AML-193 (cell line): Measurements from ENCODE around the gene DNAJC3.
"Not testable (repeated sequence)": the region's sequence is repeated elsewhere in the genome, so short reads cannot be mapped to it uniquely, and the experiment has no call there.

Experiments used
- DNase-seq, 2 experiments: peaks; one replicate each; lab custom pipeline; 2025; lab: John Stamatoyannopoulos, UW

Gene DNAJC3

DNA sequence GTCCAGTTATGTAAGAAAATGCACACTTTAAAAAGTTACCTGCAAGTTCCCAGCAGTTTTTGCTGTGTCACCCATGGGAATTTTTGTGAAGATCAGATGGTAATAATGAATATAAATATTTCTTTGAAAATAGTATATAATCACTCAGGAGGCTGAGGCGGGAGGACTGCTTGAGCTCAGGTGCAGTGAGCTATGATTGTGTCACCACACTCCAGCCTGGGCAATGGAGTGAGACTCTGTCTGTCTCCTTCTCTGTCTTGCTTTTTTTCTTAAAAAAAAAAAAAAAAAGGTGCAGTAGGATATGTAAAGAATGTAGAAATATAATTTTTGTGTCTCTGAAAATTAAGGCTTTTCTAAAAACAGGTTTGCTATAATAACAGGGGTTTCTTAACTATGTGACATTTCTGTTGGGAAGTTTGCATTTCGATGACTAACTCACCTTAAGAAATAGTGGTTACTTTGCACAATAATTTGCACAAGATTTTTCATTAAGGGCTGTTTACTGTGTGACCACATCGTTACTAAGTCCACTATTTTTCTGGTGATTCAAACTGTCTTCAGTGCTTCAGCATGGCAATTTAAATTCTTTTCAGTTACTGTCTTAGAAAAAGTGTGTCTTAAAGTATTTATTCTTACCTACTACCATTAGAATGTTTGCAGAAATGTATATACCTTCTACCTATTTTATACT is 37.3 kb downstream of the DNAJC3 start:
- peak; percentile 87 to 89 for DNase-seq

DNA sequence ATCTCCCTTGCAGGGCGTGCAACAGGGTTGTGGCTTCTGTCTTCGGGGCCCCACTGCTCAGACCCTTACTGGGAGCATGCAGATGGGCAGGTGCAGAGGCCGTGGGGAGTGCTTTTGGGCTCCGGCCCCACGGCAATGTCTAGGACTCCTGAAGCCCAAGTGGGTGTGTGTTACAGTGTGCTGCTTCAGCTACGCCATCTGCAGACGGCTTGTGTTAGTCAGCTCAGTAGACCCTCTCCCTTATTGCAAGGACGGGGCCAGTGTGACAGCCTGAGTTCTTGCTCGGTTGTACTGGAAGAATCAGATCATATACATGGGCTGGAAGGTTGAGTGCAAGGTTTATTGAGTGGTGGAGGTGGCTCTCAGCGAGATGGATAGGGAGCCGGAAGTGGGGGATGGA is 39.3 kb downstream of the DNAJC3 start:
- no peak for DNase-seq

DNA sequence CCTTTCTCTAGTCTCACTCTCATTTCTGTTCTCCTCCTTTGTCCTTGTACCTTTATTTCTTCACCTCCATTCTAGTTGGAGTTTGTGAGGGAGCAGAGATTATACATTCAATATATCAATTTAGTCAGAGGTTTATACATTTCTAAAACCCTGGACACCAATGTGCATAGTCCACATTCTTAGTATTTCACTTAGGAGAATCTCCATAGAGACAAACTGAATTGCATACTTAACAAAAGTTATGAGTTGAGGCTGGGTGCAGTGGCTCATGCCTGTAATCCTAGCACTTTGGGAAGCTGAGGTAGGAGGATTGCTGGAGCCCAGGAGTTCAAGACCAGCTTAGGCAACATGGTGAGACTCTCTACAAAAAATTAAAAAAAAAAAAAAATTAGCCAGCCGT is 45.3 kb downstream of the DNAJC3 start:
- DNase-seq = no peak

DNA sequence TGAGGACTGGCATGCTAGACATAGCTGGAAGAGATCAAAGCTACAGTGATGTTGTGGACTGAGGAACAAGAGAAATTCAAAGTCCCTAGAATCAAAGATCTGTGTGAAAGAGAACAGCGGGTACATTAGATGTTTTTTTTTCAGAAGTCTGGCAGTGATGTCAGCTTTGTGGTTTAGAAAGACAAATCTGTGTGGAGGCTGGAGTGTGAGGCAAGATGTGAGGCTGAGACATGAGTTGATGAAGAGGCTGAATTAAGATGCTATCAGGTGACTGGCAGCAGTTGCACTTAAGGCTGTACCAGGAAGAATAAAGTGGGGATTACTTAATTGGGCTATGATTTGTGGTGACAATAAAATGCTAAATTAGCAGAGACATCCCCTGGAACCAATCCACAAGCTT is 46.5 kb downstream of the DNAJC3 start:
- no peak for DNase-seq

DNA sequence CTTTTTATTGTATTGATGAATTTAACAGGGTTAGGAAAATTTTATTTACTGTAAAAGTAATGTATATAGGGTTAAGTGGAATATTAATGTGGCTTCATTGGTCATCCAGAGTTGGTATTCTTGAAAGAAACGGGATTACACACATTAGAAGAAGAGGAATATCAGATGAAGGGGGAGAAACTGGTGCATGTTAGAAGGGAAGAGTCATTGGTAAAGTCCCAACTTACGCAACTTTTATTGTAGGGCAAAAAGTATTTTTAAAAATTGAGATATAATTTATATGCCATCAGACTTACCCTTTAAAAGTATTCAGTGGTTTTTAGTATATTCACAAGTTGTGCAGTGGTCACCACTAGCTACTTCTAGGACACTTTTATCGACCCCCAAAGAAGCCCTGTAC is 47.3 kb downstream of the DNAJC3 start:
- no peak for DNase-seq

DNA sequence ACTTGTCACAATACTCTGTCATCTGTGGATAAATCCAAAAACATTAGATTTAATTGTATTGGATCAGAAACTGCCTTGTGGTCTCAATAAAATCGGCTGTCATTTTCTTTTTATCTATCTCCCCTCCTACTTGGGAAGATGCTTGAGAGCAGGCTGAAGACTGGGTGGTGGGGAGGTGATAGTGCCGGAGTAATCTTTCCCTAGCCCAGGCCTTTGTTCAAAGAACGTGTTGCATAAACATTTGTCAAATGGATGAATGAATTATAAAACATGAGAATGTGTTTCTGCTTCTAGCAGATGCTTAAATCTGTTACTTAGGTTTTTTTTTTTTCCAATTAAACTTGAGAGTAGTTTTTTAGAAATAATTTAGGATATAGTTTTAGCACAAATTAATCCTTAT is 49.9 kb downstream of the DNAJC3 start:
- no peak for DNase-seq

DNA sequence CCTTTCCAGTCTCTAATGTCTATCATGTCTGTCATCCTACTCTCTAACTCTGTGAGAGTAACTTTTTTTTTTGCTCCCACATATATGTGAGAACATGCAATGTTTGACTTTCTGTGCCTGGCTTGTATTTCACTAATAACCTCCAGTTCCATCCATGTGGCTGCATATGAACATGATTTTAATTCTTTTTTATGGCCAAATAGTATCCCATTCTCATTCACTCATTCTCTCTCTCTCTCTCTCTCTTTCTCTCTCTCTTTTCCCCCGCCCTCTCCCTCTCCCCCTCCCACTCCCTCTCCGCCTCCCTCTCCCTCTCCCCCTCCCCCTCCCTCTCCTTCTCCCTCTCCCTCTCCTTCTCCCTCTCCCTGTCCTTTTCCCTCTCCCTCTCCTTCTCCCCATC is 52.0 kb downstream of the DNAJC3 start:
- no peak for DNase-seq

DNA sequence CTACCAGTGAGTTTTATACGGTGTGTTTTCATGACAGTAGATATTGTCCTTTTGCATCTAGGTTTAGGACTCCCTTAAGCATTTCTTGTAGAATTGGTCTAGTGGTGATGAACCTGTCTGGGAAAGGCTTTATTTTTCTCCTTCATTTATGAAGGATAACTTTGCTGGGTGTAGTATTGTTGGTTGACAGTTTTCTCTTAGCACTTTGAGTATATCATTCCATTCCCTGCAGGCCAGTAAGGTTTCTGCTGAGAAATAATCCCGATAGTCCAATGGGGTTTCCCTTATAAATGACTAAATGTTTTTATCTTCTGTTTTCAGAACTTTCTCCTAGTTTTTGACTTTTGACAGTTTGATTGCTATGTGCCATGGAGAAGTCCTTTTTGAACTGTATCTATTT is 57.2 kb downstream of the DNAJC3 start:
- no peak for DNase-seq

DNA sequence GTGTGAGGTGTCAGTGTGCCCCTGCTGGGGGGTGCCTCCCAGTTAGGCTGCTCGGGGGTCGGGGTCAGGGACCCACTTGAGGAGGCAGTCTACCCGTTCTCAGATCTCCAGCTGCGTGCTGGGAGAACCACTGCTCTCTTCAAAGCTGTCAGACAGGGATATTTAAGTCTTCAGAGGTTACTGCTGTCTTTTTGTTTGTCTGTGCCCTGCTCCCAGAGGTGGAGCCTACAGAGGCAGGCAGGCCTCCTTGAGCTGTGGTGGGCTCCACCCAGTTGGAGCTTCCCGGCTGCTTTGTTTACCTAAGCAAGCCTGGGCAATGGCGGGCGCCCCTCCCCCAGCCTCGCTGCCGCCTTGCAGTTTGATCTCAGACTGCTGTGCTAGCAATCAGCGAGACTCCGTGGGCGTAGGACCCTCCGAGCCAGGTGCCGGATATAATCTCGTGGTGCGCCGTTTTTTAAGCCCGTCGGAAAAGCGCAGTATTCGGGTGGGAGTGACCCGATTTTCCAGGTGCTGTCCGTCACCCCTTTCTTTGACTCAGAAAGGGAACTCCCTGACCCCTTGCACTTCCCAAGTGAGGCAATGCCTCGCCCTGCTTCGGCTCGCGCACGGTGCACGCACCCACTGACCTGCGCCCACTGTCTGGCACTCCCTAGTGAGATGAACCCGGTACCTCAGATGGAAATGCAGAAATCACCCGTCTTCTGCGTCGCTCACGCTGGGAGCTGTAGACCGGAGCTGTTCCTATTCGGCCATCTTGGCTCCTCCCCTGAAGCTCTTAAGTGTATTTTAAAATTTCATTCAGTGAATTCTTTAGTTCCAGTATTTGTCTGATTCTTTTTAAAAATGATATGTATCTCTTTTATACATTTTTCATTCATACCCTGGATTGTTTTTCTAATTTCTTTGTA is 63.4 kb downstream of the DNAJC3 start:
- DNase-seq = not testable (repeated sequence)

DNA sequence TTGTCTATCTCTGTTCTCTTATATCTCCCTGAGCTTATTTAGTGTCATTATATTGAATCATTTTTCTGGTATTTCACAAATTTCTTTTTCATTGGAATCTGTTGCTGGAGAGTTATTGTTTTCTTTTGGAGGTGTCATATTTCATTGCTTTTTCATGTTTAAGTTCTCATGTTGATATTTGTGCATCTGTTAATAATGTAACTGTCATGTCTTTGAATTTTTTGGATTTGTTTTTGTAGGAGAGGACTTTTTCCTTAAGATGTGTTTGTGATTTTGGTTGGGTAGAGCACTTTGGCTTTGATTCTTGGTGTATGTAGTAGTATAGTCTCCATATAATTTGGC is 64.0 kb downstream of the DNAJC3 start:
- DNase-seq = no peak

DNA sequence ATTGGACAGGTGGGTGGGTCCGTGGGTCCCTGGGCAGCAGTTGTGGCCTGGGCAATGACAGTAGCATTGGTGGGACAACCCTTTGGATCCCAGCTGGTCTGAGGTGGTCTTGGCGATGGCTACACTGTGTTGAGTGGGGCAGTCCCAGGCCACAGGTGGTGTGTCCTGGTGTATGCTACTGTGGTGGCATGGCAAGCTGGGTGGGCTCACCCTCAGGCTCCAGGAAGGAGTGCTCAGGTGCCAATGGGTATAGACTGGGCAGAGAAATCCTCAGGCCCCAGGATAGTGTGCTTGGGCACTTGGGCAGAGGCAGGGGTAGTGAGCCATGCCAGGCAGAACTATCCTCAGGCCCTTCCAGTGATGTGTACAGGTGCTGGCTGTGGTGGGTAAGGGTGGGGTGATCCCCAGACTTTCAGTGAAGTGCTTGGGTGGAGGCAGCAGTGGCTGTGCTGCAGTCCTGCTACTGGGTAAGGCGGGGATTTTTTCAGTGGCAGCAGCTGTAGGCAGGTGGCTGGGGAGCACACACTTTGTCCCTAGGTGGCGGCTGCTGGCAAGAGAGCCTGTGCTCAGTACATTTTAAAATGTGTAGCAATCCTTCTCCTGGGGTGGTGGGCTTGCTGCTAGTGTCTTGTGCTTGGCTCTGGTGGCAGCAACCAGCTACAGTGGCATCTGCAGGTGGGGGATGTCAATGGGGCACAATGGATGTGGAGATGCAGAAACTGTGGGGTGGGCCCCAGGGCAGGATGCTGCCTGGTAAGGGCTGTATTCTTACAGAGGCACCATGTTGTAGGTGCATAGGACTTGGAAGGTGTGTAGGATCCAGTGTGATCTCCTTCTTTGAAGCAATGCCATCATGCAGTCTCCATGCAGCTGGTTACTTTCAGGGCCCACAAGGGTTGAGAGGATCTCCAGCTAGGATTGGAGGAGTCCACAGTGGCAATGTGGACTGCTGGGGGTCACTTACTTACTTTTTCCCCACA is 64.9 kb downstream of the DNAJC3 start:
- DNase-seq = no peak

DNA sequence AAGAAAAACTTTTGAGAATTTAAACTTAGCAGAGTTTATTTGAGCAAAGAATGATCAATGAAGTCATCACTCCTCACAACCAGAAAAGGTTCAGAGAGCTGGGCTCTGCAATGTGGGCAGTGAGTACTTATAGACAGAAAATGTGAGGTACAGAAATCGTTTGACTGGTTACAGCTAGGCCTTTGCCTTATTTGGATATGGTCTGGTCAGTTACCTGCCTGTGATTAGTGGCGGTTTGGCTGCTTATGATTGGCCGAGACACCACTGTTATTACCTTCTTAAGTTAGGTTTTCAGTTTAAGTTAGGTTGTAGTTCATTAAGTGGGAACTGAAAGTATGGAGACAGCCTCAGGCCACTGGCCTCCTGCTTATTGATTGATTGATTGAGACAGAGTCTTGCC is 66.3 kb downstream of the DNAJC3 start:
- no peak for DNase-seq

DNA sequence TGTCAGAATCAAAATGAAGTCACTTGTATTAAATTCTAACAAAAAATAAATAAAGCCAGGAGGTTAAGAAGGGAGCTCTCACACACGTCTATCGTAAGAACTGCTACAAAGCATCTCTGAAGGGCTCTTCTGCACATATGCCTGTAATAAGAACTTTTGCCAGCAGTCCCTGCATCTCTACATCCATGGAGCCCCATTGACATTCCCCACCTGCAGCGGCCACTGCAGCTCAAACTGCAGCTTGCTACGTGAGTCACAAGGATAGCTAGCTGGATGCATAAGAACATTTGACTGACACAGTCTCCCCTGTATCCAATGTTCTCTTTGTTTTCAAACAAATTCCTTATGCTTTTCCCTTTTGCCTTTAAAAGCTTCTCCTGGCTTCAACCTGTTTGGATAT is 68.3 kb downstream of the DNAJC3 start:
- DNase-seq = no peak

DNA sequence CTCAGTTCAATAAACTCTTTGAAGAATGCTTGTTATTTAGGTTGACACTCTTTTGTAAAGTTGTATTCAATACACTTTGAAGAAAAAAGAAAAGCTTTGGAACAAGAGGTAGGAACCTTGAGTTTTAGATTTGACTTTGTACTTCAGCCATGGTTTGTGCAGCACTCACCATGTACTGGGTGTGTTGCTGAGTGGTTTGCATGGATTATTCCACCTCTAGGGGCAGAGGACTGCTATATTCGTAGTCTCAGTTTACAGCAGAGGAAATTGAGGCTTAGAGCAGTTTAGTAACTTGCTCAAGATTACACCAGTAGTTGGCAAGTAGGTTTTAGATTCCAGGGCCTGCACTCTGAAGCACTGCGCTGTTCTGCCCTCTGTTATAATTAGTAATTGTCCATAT is 68.8 kb downstream of the DNAJC3 start:
- no peak for DNase-seq

DNA sequence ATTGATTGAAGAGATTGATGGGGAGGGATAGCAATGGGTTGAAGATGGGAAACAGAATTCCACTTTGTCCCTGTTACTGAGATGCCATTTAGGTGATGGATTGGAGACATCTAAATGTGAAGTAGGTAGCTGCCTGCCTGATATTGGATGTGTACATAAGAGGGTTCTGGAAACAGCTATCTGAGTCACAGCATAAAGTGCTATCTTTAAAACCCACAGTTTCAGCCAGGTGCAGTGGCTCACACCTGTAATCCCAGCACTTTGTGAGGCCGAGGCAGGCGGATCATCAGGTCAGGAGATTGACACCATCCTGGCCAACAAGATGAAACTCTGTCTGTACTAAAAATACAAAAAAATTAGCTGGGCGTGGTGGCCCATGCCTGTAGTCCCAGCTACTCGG is 72.6 kb downstream of the DNAJC3 start:
- no peak for DNase-seq

DNA sequence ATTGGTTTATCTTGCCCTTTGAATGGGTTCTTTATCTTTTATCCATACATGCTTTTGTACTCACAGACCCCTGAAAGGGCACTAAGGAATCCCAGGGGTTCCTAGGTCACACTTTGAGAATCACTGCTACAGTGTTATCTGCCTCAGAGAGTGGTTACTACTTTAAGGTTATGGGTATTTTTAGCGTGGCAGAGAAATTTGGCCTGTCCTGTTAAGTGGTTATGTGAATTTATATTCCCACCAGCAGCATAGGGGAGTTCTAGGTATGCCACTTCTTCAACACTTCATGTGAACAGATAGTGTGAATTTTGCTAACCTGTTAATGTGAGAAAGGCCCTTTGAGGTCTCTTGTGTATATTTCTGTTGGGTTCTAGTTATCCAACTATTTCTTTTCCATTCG is 75.7 kb downstream of the DNAJC3 start:
- no peak for DNase-seq

DNA sequence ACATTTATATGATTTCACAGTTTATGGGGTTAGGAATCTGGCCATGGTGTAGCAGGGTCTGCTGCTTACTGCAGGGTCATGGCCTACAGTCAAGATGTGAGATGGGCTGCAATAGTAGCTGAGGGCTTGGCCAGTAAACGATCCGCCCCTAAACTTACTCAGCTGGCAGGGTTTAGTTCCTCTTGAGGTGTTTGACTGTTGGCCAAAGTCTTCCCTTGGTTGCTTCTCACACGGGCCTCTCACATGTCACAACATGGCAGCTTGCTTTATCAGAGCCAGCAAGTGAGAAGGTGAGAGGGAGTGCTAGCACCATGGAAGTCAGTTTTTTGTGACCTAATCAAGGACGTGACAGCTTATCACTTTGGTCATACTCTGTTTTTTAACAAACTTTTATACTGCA is 77.1 kb downstream of the DNAJC3 start:
- no peak for DNase-seq

DNA sequence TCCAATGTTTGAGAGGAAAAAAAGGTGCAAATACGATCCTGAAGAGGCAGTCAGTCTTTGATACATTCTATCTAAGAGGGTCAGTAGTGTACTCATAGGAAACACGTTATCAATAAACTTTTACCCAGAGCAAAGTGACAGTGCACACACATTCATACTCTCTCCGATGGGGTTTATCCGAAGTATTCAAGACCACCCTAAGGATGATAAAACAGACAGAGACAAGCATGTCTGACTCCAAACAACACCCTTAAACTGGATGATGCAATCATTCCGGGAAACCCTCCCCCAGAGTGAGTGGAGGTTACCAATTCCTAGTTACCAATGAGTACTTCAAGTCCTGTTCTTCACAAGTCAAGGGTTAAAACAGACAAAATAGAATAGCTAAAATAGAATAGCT is 79.1 kb downstream of the DNAJC3 start:
- no peak for DNase-seq

DNA sequence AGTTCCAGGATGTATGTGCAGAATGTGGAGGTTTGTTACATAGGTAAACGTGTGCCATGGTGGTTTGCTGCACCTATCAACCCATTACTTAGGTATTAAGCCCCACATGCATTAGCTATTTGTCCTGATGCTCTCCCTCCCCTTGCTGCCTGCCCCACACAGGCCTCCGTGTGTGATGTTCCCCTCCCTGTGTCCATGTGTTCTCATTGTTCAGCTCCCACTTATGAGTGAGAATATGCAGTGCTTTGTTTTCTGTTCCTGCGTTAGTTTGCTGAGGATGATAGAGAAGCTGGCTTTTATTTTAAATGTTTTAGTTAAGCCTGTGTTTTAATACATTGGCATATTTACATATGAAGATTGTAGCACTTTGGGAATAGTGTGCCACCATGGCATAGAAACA is 85.7 kb downstream of the DNAJC3 start:
- not testable (repeated sequence) for DNase-seq

DNA sequence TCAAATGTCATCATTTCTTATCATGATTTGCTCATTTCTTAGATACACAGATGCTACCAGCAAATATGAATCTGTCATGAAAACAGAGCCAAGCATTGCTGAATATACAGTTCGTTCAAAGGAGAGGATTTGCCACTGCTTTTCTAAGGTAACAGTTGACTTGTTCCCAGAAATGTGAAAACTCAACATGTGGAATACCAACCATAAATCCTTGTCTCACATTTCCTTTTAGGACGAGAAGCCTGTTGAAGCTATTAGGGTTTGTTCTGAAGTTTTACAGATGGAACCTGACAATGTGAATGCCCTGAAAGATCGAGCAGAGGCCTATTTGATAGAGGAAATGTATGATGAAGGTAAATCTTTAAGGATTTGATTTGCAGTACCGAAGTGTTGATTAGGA is 86.7 kb downstream of the DNAJC3 start:
- no peak for DNase-seq

DNA sequence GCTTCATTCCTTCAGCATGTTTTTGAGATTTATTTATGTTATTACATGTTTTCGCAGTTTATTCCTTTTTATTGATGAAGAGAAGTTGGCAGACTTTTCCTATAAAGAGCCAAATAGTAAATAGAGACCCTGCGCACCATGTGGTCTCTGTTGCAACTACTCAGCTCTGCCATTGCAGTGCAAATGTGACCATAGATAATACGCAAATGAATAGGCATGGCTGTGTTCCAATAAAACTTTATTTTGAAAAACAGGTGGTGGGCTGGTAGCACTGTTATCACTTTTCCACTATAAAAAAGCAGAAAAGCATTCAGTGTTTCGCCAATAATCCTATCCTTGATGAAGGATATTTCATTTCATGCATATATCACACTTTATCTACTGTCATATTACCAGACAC is 95.0 kb downstream of the DNAJC3 start:
- no peak for DNase-seq

DNA sequence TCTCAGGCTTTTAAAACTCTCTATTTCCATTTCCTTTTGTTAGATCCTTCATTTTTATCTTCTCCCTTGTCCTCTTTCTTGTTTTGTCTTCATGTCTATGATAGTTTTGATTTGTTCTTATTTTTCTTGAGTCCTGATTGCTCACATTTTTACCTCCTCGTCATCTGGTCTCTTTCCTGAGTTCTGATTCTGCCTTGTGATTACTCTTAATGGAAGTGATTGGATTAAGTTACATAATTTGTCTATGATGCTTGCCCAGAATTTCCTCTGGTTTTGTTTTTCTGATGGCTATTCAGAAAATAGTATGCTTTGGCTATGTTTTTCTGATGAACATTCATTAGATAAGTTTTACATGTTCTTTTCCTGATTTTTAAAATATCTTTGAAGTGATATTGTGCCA is 102.6 kb downstream of the DNAJC3 start:
- no peak for DNase-seq

DNA sequence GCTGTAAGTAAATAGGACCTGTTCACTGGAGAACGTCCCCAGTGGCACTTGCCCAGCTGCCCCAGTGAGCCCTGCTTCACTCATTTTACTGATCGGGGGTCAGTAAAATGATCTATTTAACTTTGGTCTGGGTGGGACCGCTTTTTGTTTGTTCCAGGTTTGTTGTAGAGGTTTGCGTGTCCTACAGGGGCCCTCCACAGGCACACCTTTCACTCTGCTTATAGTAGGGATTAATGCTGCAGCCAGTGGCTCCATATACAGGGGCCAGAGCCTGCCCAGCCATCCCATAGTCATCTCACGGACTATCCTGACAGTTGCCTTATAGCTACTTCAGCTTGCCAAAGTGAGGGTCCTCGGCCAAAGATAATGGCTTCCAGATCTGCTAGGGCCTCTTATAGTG is 104.1 kb downstream of the DNAJC3 start:
- no peak for DNase-seq
